ENCODE results near the gene CBARP. TPM values are rescaled to one million over a fixed set of nuclear protein-coding genes. Genes with fewer than 3 reads are reported as not detected.

The CBARP gene
- total and polyA plus RNA-seq, 2 donors (not counting 3 experiments of a cell fraction or from before 2014, with no cell fraction given), result 3.5 to 9.2 TPM

DNA sequence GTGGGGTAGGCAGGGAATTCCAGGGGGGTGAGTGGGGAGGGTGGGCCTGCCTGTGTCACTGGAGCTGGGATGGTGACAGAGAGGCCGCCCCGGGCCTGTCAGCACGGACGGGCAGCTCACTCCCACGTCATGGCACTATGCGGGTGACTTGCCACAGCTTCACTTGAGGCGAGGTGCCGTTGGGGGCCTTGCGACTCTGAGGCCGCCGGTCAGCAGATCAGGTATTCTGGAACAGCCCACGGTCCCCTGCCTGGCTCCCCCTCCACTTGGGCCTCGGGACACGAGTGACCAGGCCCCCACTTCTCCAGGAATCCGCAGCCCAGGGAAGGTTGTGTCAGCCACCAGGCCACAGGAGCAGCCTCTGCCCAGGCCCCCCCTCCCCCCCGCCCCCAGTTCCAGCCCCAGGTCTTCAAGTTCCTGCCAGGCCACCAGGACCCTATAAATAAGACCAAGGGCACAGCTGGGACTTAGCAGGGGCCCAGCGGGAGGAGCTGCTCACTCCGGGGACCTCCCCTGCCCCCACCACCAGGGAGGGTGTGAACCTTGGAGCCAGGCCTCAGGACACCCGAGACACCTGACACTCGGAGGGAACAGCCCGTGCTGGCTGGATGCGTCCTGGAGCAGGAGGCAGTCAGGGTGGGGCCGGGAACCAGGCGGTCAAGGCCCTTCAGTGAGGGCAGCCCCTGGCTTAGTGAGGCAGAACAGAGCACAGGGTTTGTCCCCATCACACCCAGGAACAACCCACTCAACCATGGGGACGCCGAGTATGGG, 7.9 kb upstream of the CBARP start:
- Histone ChIP-seq H3K4me2 (ENCODE audit: insufficient read depth, low read length) (no peak overlapping the region), H3K9ac (replicated peaks; ENCODE audit: extremely low read depth, insufficient read depth, low read length) (no peak overlapping the region), H4K20me1 (replicated peaks; ENCODE audit: control insufficient read depth, extremely low read depth, insufficient read depth, low read length) (no peaks in the 10 kb centered on the region), H3K9me1 (replicated peaks; ENCODE audit: control insufficient read depth, extremely low read depth, insufficient read depth, low read length) (no peaks in the 10 kb centered on the region), H3K27me3 (ENCODE audit: control insufficient read depth in 2 of 2, insufficient read depth in 2 of 2, low read length in 2 of 2) (no peaks in the 10 kb centered on the region), H3K4me3 (replicated peaks in 1 of 3; ENCODE audit: insufficient read depth in 1 of 3, low read depth in 1 of 3, low read length in 3 of 3) (no peak overlapping the region), H3K79me2 (ENCODE audit: control insufficient read depth, insufficient read depth, low read length) (peaks cover 28% of the 10 kb centered on the region), H2AFZ (ENCODE audit: low read depth, low read length) (no peak overlapping the region), H3K36me3 (ENCODE audit: control insufficient read depth in 2 of 2, extremely low read depth in 1 of 2, insufficient read depth in 2 of 2, low read length in 2 of 2) (peaks cover 0 to 2% of the 10 kb centered on the region in 2 experiments), H3K4me1 (ENCODE audit: control insufficient read depth, extremely low read depth, insufficient read depth, low read length) (peaks cover 18% of the 10 kb centered on the region), H3K27ac (ENCODE audit: insufficient read depth, low read depth, low read length) (no peak overlapping the region), H3K9me3 (replicated peaks; ENCODE audit: control insufficient read depth, insufficient read depth, low read length) (no peaks in the 10 kb centered on the region)
- CTCF ChIA-PET, result interaction anchor here (2.0 to 7.3 kb wide), 4 partner anchors 13 to 30 kb away, joined by 18 to 1001 read pairs (median 52); partner anchors contain the start of genes CIRBP and FAM174C
- no TSS peak for BruUV-seq (replicated peaks)
- POLR2A ChIA-PET, result interaction anchor here (4.9 kb wide), 1 partner anchor 24 kb away, joined by 87 read pairs; the partner anchor contains the start of gene CIRBP
- no peak for FAIRE-seq
- intact Hi-C loops (cut with micrococcal nuclease), result loop anchor here (10.0 kb wide), 1 partner anchor 451 kb away; the partner anchor contains the start of gene PTBP1
- dilution Hi-C loops (cut with MboI; ENCODE audit: extremely low pct_ligation_motif_present, low sequenced_read_pairs), result no loop called here
- DNase-seq (ENCODE audit: low read depth, low spot score), result no peak
- TF ChIP-seq POLR2AphosphoS5 (IDR thresholded peaks at IDR 0.05; ENCODE audit: insufficient read depth, low read depth, low read length) (no peak), POLR2A (IDR thresholded peaks at IDR 0.05; ENCODE audit: low read depth, low read length) (no peak), FOS (IDR thresholded peaks at IDR 0.05; ENCODE audit: borderline replicate concordance, insufficient read depth, low read length) (no peak), EZH2 (IDR thresholded peaks at IDR 0.05; ENCODE audit: borderline replicate concordance, low read depth, low read length, severe bottlenecking) (no peak), MAX (IDR thresholded peaks at IDR 0.05; ENCODE audit: insufficient read depth, insufficient read length) (no peak)
- TF ChIP-seq, protein P1, sequence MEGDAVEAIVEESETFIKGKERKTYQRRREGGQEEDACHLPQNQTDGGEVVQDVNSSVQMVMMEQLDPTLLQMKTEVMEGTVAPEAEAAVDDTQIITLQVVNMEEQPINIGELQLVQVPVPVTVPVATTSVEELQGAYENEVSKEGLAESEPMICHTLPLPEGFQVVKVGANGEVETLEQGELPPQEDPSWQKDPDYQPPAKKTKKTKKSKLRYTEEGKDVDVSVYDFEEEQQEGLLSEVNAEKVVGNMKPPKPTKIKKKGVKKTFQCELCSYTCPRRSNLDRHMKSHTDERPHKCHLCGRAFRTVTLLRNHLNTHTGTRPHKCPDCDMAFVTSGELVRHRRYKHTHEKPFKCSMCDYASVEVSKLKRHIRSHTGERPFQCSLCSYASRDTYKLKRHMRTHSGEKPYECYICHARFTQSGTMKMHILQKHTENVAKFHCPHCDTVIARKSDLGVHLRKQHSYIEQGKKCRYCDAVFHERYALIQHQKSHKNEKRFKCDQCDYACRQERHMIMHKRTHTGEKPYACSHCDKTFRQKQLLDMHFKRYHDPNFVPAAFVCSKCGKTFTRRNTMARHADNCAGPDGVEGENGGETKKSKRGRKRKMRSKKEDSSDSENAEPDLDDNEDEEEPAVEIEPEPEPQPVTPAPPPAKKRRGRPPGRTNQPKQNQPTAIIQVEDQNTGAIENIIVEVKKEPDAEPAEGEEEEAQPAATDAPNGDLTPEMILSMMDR (IDR thresholded peaks at IDR 0.05; ENCODE audit: extremely low read depth in 1 of 2, insufficient read depth in 1 of 2, low read depth in 1 of 2, low read length in 2 of 2), result no peak
